Liver (tissue), 9 donors: ENCODE results near the gene KIF3B. TPM values are rescaled to one million over a fixed set of nuclear protein-coding genes. Genes with fewer than 3 reads are reported as not detected.

Source experiments
- DNase-seq: peaks from one replicate; pipeline ENCODE4 v3.0.0-alpha.2; 2017; ENCODE audit warnings: low spot score
- H3K27ac ChIP-seq, 2 donors: one replicate each; pipeline ENCODE4 v1.7.0; 2013; ENCODE audit warnings: inconsistent platforms in 2 of 2, low read length in 2 of 2, control low read depth in 1 of 2, low read depth in 1 of 2, mild to moderate bottlenecking in 1 of 2
- H3K27me3 ChIP-seq, 4 donors: one replicate each; pipeline versions ENCODE4 v1.6.1 to v1.7.0; 2013; ENCODE audit warnings: low read length in 3 of 4, inconsistent platforms in 1 of 4, mild to moderate bottlenecking in 1 of 4, moderate library complexity in 1 of 4; ENCODE audit not compliant: control insufficient read depth in 4 of 4, insufficient read depth in 4 of 4
- H3K36me3 ChIP-seq, 4 donors: one replicate each; pipeline versions ENCODE4 v1.6.1 to v1.7.0; 2013; ENCODE audit warnings: low read length in 3 of 4, mild to moderate bottlenecking in 3 of 4, low read depth in 1 of 4, moderate library complexity in 1 of 4; ENCODE audit not compliant: control insufficient read depth in 4 of 4, insufficient read depth in 3 of 4
- H3K4me1 ChIP-seq, 4 donors: one replicate each; pipeline versions ENCODE4 v1.6.1 to v1.7.0; 2013; ENCODE audit warnings: low read length in 3 of 4, mild to moderate bottlenecking in 3 of 4, moderate library complexity in 1 of 4; ENCODE audit not compliant: control insufficient read depth in 4 of 4, insufficient read depth in 4 of 4
- H3K4me3 ChIP-seq, 3 donors: one replicate each; pipeline versions ENCODE4 v1.6.1 to v1.7.0; 2013; ENCODE audit warnings: low read length in 3 of 3, control low read depth in 1 of 3, low read depth in 1 of 3, mild to moderate bottlenecking in 1 of 3
- H3K9ac ChIP-seq, 2 donors: one replicate each; pipeline ENCODE4 v1.7.0; 2013; ENCODE audit warnings: low read length in 2 of 2, mild to moderate bottlenecking in 2 of 2, moderate library complexity in 2 of 2, control low read depth in 1 of 2, low read depth in 1 of 2
- H3K9me3 ChIP-seq, 4 donors: one replicate each; pipeline versions ENCODE4 v1.6.1 to v1.7.0; 2013; ENCODE audit warnings: low read length in 3 of 4; ENCODE audit not compliant: control insufficient read depth in 4 of 4
- ATF3 ChIP-seq: IDR thresholded peaks from 2 replicates; pipeline ENCODE4 v1.6.1; 2016; ENCODE audit warnings: antibody characterized with exemption
- CTCF ChIP-seq: fragments of 150-350 bp; IDR thresholded peaks from 2 replicates; pipeline ENCODE4 v1.5.1; 2017; ENCODE audit warnings: improper control_type of control experiment, low read depth, low read length; ENCODE audit not compliant: missing input control
- EGR1 ChIP-seq, 2 donors: IDR thresholded peaks; 2 replicates each; pipeline ENCODE4 v1.6.1; 2016 to 2018; ENCODE audit warnings: antibody characterized with exemption in 2 of 2, low read depth in 2 of 2
- FOXA1 ChIP-seq: IDR thresholded peaks from 2 replicates; pipeline ENCODE4 v1.6.1; 2016; ENCODE audit warnings: antibody characterized with exemption
- FOXA2 ChIP-seq: IDR thresholded peaks from 2 replicates; pipeline ENCODE4 v1.6.1; 2016; ENCODE audit warnings: antibody characterized with exemption
- GABPA ChIP-seq, 2 donors: IDR thresholded peaks in 1 of 2; conservative IDR thresholded peaks in 1 of 2; 2 replicates each; pipeline ENCODE4 v1.6.1; 2016; ENCODE audit warnings: antibody characterized with exemption in 2 of 2, mild to moderate bottlenecking in 1 of 2, moderate library complexity in 1 of 2
- HNF4A ChIP-seq, 2 donors: conservative IDR thresholded peaks; 2 replicates each; pipeline ENCODE4 v1.6.1; 2016; ENCODE audit warnings: antibody characterized with exemption in 2 of 2, mild to moderate bottlenecking in 2 of 2
- HNF4G ChIP-seq: IDR thresholded peaks from 2 replicates; pipeline ENCODE4 v1.6.1; 2016; ENCODE audit warnings: antibody characterized with exemption
- JUND ChIP-seq, 2 donors: IDR thresholded peaks; 2 replicates each; pipeline ENCODE4 v1.6.1; 2016; ENCODE audit warnings: antibody characterized with exemption in 2 of 2
- NR2F2 ChIP-seq: IDR thresholded peaks from 2 replicates; pipeline ENCODE4 v1.6.1; 2016; ENCODE audit warnings: antibody characterized with exemption
- SP1 ChIP-seq: IDR thresholded peaks from 2 replicates; pipeline ENCODE4 v1.6.1; 2018; ENCODE audit warnings: antibody characterized with exemption, mild to moderate bottlenecking
- TAF1 ChIP-seq: conservative IDR thresholded peaks from 2 replicates; pipeline ENCODE4 v1.6.1; 2016; ENCODE audit warnings: antibody characterized with exemption, mild to moderate bottlenecking
- YY1 ChIP-seq: IDR thresholded peaks from 2 replicates; pipeline ENCODE4 v1.6.1; 2016; ENCODE audit warnings: antibody characterized with exemption, mild to moderate bottlenecking
- ZBTB33 ChIP-seq: IDR thresholded peaks from 2 replicates; pipeline ENCODE4 v1.6.1; 2016; ENCODE audit warnings: antibody characterized with exemption
- WGBS: extraction: QIAGEN DNeasy Blood & Tissue Kit; methylation state at CpG from one replicate; pipeline ENCODE4 v1.1.7; 2013; 5-methylcytosine and 5-hydroxymethylcytosine counted together
- polyA plus RNA-seq, 2 donors: library from polyadenylated mRNA; stranded (reverse) in 1 of 2; unstranded in 1 of 2; fragments of 200-250 nt in 1 of 2; fragments of >200 nt in 1 of 2; fragmentation: Nextera tagmentation in 1 of 2; extraction: Ambion mirVana in 1 of 2; gene quantifications; one replicate each; pipeline versions ENCODE4 v1.2.1 to v1.2.3, GENCODE V29; 2013 to 2015
- total RNA-seq, 2 donors: library from RNA; depleted of rRNA; stranded (reverse); fragments of >200 nt; gene quantifications; one replicate each; pipeline ENCODE4 v1.2.3, GENCODE V29; 2014
- TF ChIP-seq, protein P1 (sequence below): IDR thresholded peaks from 2 replicates; pipeline ENCODE4 v1.6.1; 2016; ENCODE audit warnings: antibody characterized with exemption, mild to moderate bottlenecking
- TF ChIP-seq, protein P2 (sequence below): IDR thresholded peaks from 2 replicates; pipeline ENCODE4 v1.6.1; 2016; ENCODE audit warnings: antibody characterized with exemption
- donor health status: healthy.
- donor health status: healthy.
- donor health status: healthy.
- donor health status: healthy.
- donor health status: healthy.

The KIF3B gene
- total and polyA plus RNA-seq, 4 donors = 8.3 to 24.2 (median 12.9) TPM

- WGBS = 97% methylated on average over 2 of the region's 2 CpGs
- Histone ChIP-seq H3K4me1 (peaks cover 11 to 51% (median 38%) of the 10 kb centered on the region in 4 donors), H3K27ac (no peak overlapping the region)
These were observed 40.6 kb upstream of the KIF3B start for GRCh38 chr20:32236819-32237218.

More at GRCh38 chr20:32236819-32237218, 40.6 kb upstream of the KIF3B start:
- H3K36me3 ChIP-seq = peaks cover 0 to 33% (median 25%) of the 10 kb centered on the region in 4 donors
- TF ChIP-seq YY1 (no peak), HNF4A (conservative IDR thresholded peaks at IDR 0.05) (no peak), NR2F2 (no peak), HNF4G (no peak), TAF1 (no peak), GABPA (IDR thresholded peaks at IDR 0.05 in 1 of 2, conservative IDR thresholded peaks at IDR 0.05 in 1 of 2) (no peak), EGR1 (IDR thresholded peaks at IDR 0.05; ENCODE audit: low read depth in 2 of 2) (no peak), FOXA2 (no peak), FOXA1 (no peak), JUND (IDR thresholded peaks at IDR 0.05) (no peak), ATF3 (no peak), ZBTB33 (no peak), SP1 (no peak), CTCF (no peak)
- TF ChIP-seq, protein P1, sequence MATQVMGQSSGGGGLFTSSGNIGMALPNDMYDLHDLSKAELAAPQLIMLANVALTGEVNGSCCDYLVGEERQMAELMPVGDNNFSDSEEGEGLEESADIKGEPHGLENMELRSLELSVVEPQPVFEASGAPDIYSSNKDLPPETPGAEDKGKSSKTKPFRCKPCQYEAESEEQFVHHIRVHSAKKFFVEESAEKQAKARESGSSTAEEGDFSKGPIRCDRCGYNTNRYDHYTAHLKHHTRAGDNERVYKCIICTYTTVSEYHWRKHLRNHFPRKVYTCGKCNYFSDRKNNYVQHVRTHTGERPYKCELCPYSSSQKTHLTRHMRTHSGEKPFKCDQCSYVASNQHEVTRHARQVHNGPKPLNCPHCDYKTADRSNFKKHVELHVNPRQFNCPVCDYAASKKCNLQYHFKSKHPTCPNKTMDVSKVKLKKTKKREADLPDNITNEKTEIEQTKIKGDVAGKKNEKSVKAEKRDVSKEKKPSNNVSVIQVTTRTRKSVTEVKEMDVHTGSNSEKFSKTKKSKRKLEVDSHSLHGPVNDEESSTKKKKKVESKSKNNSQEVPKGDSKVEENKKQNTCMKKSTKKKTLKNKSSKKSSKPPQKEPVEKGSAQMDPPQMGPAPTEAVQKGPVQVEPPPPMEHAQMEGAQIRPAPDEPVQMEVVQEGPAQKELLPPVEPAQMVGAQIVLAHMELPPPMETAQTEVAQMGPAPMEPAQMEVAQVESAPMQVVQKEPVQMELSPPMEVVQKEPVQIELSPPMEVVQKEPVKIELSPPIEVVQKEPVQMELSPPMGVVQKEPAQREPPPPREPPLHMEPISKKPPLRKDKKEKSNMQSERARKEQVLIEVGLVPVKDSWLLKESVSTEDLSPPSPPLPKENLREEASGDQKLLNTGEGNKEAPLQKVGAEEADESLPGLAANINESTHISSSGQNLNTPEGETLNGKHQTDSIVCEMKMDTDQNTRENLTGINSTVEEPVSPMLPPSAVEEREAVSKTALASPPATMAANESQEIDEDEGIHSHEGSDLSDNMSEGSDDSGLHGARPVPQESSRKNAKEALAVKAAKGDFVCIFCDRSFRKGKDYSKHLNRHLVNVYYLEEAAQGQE = no peak
- TF ChIP-seq, protein P2, sequence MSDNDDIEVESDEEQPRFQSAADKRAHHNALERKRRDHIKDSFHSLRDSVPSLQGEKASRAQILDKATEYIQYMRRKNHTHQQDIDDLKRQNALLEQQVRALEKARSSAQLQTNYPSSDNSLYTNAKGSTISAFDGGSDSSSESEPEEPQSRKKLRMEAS = no peak
- no peaks in the 10 kb centered on the region for H3K27me3 ChIP-seq
- no peaks in the 10 kb centered on the region for H3K9me3 ChIP-seq
- H3K9ac ChIP-seq = no peak overlapping the region
- no peak overlapping the region for H3K4me3 ChIP-seq
- DNase-seq = no peak
